Gastrocnemius medialis (tissue), 4 donors: ENCODE results near the gene DISC1.

Experiments
- POLR2A ChIP-seq, 2 donors: fragments of 450-650 bp; IDR thresholded peaks; one replicate each; pipeline ENCODE4 v1.6.1; 2017; ENCODE audit warnings: antibody characterized with exemption in 2 of 2, mild to moderate bottlenecking in 2 of 2, moderate library complexity in 2 of 2
- TF ChIP-seq, protein P1 (sequence below), 5 experiments: fragments of 450-650 bp in 3 of 5; fragments of 200-600 bp in 2 of 5; sonication (generic) in 2 of 5; IDR thresholded peaks in 4 of 5; conservative IDR thresholded peaks in 1 of 5; 1 replicate in 4 of 5; 2 replicates in 1 of 5; pipeline ENCODE4 v1.5.1; 2016 to 2019; ENCODE audit warnings: antibody characterized with exemption in 5 of 5, mild to moderate bottlenecking in 3 of 5, moderate library complexity in 3 of 5

DNA sequence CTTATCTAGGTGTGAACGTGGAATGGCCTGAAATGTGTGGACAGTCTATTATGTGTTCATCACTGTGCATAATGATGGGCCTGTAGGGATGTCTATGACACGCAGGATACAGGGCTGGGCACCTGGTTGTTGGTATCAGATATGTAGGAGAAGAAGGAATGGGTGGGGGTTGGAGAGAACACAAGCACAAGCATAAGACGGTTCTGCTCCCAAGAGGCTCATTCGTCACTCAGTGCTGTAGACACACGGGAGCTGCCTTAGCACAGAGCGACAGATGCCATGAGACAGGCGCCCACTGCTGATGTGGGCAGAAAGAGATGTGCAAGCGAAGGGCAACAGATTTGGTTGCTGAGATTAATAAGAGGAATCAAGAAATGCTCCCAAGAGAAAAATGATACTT lies 256.2 kb downstream of the DISC1 start:
- TF ChIP-seq, protein P1, sequence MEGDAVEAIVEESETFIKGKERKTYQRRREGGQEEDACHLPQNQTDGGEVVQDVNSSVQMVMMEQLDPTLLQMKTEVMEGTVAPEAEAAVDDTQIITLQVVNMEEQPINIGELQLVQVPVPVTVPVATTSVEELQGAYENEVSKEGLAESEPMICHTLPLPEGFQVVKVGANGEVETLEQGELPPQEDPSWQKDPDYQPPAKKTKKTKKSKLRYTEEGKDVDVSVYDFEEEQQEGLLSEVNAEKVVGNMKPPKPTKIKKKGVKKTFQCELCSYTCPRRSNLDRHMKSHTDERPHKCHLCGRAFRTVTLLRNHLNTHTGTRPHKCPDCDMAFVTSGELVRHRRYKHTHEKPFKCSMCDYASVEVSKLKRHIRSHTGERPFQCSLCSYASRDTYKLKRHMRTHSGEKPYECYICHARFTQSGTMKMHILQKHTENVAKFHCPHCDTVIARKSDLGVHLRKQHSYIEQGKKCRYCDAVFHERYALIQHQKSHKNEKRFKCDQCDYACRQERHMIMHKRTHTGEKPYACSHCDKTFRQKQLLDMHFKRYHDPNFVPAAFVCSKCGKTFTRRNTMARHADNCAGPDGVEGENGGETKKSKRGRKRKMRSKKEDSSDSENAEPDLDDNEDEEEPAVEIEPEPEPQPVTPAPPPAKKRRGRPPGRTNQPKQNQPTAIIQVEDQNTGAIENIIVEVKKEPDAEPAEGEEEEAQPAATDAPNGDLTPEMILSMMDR (IDR thresholded peaks at IDR 0.05 in 4 of 5, conservative IDR thresholded peaks at IDR 0.05 in 1 of 5) = no peak
- TF ChIP-seq POLR2A (IDR thresholded peaks at IDR 0.05) = no peak
